GM18511 (cell line): ENCODE results near the gene SEMA3D.

Experiments
- ATAC-seq: cut with Tn5 transposase; IDR thresholded peaks from one replicate; pipeline ENCODE4 v1.9.1; 2021; ENCODE audit warnings: mild to moderate bottlenecking, moderate library complexity; ENCODE audit not compliant: unreplicated experiment

The SEMA3D gene

GRCh38 chr7:85184599-85185423, 2.0 kb downstream of the SEMA3D start:
- no peak for ATAC-seq

- ATAC-seq = no peak
These were observed 3.6 kb downstream of the SEMA3D start for GRCh38 chr7:85183296-85183695.

- no peak for ATAC-seq
These were observed 8.1 kb downstream of the SEMA3D start for GRCh38 chr7:85178531-85179298.

- ATAC-seq = no peak
These were observed 9.5 kb downstream of the SEMA3D start for GRCh38 chr7:85177316-85177715.

DNA sequence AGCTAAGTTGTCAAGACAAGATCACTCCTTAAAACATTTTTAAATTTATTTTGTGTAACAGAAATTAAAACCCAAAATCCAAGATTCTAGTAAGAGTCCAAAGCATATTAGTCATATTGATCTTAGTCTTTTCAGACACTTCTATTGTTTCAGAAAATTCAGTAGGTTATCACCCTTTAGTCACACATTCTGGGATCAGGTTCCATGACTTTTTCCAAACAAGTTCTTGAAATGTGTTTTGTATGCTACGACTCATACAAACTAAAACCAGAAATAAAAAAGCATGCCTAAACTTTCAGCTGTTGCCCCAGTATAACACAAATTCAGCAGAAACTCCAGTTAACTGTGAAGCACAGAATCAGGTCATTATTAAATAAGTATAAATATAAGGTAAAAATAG, 10.7 kb downstream of the SEMA3D start:
- ATAC-seq = no peak

DNA sequence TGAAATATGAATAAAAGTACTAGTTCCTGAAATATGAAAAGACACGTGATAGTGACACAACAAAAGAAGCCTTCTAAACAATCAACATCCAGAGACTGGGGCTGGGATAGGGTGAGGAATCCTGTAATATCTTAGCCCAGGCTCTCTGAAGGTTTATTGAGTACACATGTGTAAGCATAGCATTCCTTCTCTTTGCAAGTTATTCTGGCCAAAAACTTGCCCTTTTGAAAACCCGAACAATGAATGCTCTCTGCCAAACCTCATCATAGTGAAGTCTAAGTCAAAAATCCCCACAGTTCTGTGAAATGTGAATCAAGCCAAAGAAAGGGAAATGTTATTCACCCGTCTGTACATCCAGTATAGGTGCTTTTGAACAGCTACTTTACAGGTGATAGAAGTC, 11.6 kb downstream of the SEMA3D start:
- no peak for ATAC-seq

DNA sequence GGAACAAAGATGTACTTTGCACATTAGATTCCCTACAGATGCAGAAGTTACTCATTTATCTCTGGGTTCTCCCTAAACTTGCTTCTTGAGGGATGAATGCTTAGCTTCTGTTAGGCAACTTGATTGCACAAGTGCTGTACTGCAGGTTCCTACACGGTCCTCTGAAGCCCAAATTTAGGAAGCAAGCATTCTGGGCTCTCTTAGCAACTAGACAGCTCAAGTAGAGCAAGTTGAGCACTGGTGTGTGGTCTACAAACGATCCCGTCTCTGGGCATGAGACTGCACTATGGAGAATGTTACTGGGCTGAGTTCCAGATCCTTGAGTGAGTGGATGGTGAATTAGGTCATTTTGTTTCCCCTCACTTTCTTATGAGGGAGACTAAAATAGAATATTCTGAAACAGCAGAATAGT, 14.3 kb downstream of the SEMA3D start:
- ATAC-seq = no peak

GRCh38 chr7:85167636-85168035, 19.2 kb downstream of the SEMA3D start:
- ATAC-seq = no peak

- ATAC-seq = no peak
These were observed 21.6 kb downstream of the SEMA3D start for GRCh38 chr7:85165263-85165662.

DNA sequence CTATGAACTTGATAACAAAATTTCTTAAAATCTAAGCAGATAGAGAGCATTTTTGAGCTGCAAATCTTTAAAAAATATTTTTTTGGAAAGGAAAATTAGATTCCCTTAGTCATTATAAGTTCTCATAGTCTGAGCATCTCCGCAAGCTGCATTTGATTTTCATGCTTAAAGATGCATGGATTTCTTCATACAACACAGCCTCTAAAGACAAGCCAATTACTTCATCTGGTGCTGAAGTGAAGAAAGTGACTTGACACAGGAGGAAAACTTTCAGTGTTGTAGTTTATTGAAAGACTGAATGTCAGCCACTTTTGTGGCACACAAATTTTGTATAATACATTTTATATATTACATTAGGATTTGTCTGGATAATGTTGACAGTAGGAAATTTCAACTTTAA, 22.5 kb downstream of the SEMA3D start:
- no peak for ATAC-seq

- no peak for ATAC-seq
These were observed 24.1 kb downstream of the SEMA3D start for GRCh38 chr7:85162721-85163120.

- peak; percentile 94 for ATAC-seq
These were observed 26.6 kb downstream of the SEMA3D start for GRCh38 chr7:85160223-85160622.

GRCh38 chr7:85159003-85159402, 27.9 kb downstream of the SEMA3D start:
- no peak for ATAC-seq

DNA sequence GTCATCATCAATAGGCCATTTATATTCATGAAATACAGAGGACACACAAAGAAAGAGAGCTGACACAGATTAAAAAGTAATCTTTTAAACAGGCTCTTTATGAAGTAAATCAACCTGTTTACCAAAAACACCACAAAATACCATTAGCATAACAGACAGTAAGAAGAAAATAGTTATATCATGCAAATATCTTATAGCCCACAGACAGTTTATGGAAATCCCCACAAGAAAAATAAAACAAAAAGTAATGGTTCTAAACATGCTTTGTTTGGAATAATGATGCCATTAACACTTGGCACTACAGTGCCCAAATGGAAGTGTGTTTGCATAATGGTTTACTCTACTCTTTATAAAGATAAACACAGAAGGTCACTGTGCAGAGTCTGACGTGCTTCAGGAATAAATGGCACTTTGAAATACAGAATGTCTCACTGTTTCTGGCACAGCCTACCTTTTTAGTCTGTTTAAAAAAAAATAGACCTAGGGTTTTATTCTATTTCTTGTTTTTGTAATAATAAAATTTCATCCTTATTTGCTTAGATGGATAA, 30.1 kb downstream of the SEMA3D start:
- ATAC-seq = no peak

GRCh38 chr7:85154282-85154937, 32.4 kb downstream of the SEMA3D start:
- no peak for ATAC-seq

DNA sequence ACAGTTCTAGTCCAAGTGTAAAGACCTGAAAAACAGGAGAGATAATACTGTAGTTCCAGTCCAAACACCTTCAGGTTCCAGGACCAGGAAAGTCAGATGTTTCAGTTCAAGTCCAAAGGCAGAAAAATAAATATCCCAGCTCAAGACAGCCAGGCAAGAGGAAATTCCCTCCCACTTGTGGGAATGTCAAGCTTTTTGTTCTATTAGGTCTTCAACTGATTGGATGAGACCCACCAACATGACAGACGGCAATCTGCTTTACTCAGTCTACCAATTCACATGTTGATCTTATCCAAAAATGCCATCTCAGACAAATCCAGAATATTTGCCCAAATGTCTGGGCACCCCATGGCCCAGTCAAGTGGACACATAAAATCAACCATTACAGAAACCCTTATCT, 33.1 kb downstream of the SEMA3D start:
- ATAC-seq = no peak

- no peak for ATAC-seq
These were observed 36.2 kb downstream of the SEMA3D start for GRCh38 chr7:85150624-85151023.

GRCh38 chr7:85144771-85145170, 42.1 kb downstream of the SEMA3D start:
- ATAC-seq = no peak

GRCh38 chr7:85135977-85136376, 50.9 kb downstream of the SEMA3D start:
- ATAC-seq = no peak

DNA sequence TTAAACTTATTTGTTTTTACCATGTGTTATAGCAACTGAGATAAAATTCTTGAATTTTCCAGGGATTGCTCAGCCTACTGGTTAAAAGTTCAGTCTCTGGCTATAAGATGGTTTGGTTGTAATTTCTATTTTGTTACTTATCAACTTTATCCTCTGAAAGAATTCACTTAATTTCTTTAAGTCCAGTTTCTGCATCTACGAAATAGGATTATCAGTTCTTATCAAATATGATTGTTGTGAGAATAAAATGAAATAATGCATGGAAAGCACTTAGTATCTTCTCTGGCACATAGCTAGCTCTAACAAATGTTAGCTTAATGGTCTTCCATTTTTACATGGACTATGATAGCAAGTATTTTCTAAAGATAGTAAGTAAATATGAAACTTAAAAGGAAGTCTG, 53.3 kb downstream of the SEMA3D start:
- no peak for ATAC-seq

DNA sequence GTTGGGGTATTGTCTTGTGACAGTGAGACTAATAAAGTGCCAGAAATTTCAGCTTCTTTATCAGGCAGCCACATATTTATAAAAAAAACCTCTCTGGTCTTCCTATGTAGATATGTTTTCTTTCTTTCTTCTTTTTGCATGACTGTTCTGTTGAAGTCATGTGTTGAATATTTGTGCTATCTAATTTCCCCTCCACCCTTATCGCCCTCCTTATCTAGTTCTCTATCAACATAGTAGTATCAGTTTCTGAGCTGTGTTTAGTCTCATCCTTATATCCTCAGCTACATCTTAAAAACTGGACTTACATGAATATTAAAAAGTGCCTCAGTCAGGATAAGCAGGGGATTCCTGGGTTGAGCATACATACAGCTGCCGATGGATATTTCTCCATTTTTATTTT, 53.9 kb downstream of the SEMA3D start:
- ATAC-seq = no peak
